BJ (cell line): Measurements from ENCODE around the gene CACNA1I. TPM values are rescaled to one million over a fixed set of nuclear protein-coding genes. Genes with fewer than 3 reads are reported as not detected.

Source experiments
- CTCF ChIA-PET: fragments of 350-600 bp; formaldehyde crosslinking; extraction: SDS; loops from one replicate; lab custom pipeline; 2021; ENCODE audit warnings: antibody characterized with exemption, inconsistent platforms; lab: Yijun Ruan, JAX
- POLR2A ChIA-PET: fragments of 300-600 bp; sonication (Branson Sonifier 250); formaldehyde crosslinking; extraction: SDS; loops from one replicate; lab custom pipeline; 2021; ENCODE audit warnings: antibody characterized with exemption; lab: Charles Lee
- DNase-seq: peaks from one replicate; pipeline ENCODE4 v3.0.0-alpha.2; 2011; ENCODE audit warnings: low read depth
- H3K27me3 ChIP-seq: 2 replicates; pipeline ENCODE4 v1.6.0; 2011; ENCODE audit warnings: low read length; ENCODE audit not compliant: control insufficient read depth, insufficient read depth
- H3K36me3 ChIP-seq: 2 replicates; pipeline ENCODE4 v1.5.1; 2011; ENCODE audit warnings: low read length; ENCODE audit not compliant: control insufficient read depth, insufficient read depth
- H3K4me3 ChIP-seq: 2 replicates; pipeline ENCODE4 v1.5.1; 2011; ENCODE audit warnings: low read depth, mild to moderate bottlenecking, control low read depth, low read length
- CTCF ChIP-seq: IDR thresholded peaks from 2 replicates; pipeline ENCODE4 v1.5.1; 2011; ENCODE audit warnings: low read depth, mild to moderate bottlenecking, control low read depth, inconsistent platforms, low read length, moderate library complexity; ENCODE audit not compliant: insufficient read depth
- polyA plus RNA-seq: library from polyadenylated mRNA; depleted of rRNA; stranded (reverse); fragments of >200 nt; gene quantifications from 2 replicates; pipeline ENCODE4 v1.2.3, GENCODE V29; 2011

CACNA1I gene
- polyA plus RNA-seq, 1 experiment: 0.01 TPM

- Histone ChIP-seq H3K36me3 (no peaks in the 10 kb centered on the region), H3K4me3 (no peak overlapping the region), H3K27me3 (peaks cover 3% of the 10 kb centered on the region)
- CTCF ChIA-PET: interaction anchor here (1.4 kb wide), 1 partner anchor 345 kb away, joined by 3 read pairs; no protein-coding TSS in a partner anchor
- no peak for TF ChIP-seq CTCF
- no peak for DNase-seq
- POLR2A ChIA-PET: no interaction called here
These were observed 109.1 kb downstream of the CACNA1I start for GRCh38 chr22:39679652-39680051.

GRCh38 chr22:39680486-39680885 is 109.9 kb downstream of the CACNA1I start:
- Histone ChIP-seq H3K4me3 (no peak overlapping the region), H3K36me3 (no peaks in the 10 kb centered on the region), H3K27me3 (peaks cover under 1% of the 10 kb centered on the region; the same call in 1 of the 2 replicates)
- TF ChIP-seq CTCF: no peak
- CTCF ChIA-PET: interaction anchor here (1.4 kb wide), 1 partner anchor 344 kb away, joined by 3 read pairs; no protein-coding TSS in a partner anchor
- POLR2A ChIA-PET: no interaction called here
- no peak for DNase-seq

GRCh38 chr22:39681038-39681861 is 110.7 kb downstream of the CACNA1I start:
- no peak for DNase-seq
- CTCF ChIA-PET: interaction anchor here (1.4 kb wide), 1 partner anchor 343 kb away, joined by 3 read pairs; no protein-coding TSS in a partner anchor
- no peaks in the 10 kb centered on the region for H3K36me3 ChIP-seq
- H3K27me3 ChIP-seq: no peaks in the 10 kb centered on the region
- no peak for TF ChIP-seq CTCF
- no peak overlapping the region for H3K4me3 ChIP-seq
- POLR2A ChIA-PET: no interaction called here

- Histone ChIP-seq H3K27me3 (peaks cover 4% of the 10 kb centered on the region), H3K4me3 (no peak overlapping the region), H3K36me3 (no peaks in the 10 kb centered on the region)
- TF ChIP-seq CTCF: no peak
- ChIA-PET POLR2A (no interaction called here), CTCF (no interaction called here)
- no peak for DNase-seq
These were observed 112.4 kb downstream of the CACNA1I start for GRCh38 chr22:39682994-39683393.

- no peak for DNase-seq
- no peak overlapping the region for H3K4me3 ChIP-seq
- CTCF ChIA-PET: no interaction called here
- POLR2A ChIA-PET: no interaction called here
- no peaks in the 10 kb centered on the region for H3K36me3 ChIP-seq
- no peak for TF ChIP-seq CTCF
- H3K27me3 ChIP-seq: peaks cover 10% of the 10 kb centered on the region
These were observed 113.1 kb downstream of the CACNA1I start for GRCh38 chr22:39683639-39684038.
